Posterior vena cava (tissue), 2 donors: Measurements from ENCODE around the gene ODAPH. TPM values are rescaled to one million over a fixed set of nuclear protein-coding genes. Genes with fewer than 3 reads are reported as not detected.
"Not testable (repeated sequence)": the region's sequence is repeated elsewhere in the genome, so short reads cannot be mapped to it uniquely, and the experiment has no call there.

Experiments
- DNase-seq: peaks from one replicate; pipeline ENCODE4 v3.0.0-alpha.2; 2020; ENCODE audit warnings: low spot score
- intact Hi-C, 2 donors: fragments of 100-400 bp; cut with DNase I; formaldehyde crosslinking; loops; one replicate each; pipeline versions ENCODE4 v1.14.1 to v1.14.2; 2022 to 2023
- total RNA-seq, 2 donors: library from RNA; stranded (reverse); fragmentation: NEBNext Ultra II Directional; extraction: Animal tissue kit (Norgen Biotek cat#: 25700); gene quantifications; one replicate each; pipeline ENCODE4 v1.2.1, GENCODE V29; 2021
- donor health status: DM: yes; HTN: yes; CAD: no.
- donor health status: DM: yes; HTN: yes; CAD: no.

Gene ODAPH
- total RNA-seq, 2 donors from 2014 or later: not detected

DNA sequence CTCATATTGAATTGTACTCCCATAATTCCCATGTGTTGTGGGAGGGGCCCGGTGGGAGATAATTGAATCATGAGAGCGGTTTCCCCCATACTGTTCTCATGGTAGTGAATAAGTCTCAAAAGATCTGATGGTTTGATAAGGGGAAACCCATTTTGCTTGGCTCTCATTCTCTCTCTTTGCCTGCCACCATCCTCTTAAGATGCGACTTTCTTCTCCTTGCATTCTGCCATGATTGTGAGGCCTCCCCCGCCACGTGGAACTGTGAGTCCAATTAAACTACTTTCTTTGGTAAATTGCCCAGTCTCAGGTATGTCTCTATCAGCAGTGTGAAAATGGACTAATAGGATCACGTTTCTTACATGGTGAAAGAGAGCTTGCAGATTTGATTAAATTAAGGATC is 18.6 kb upstream of the ODAPH start:
- intact Hi-C loops, DNase-seq: not testable (repeated sequence)

DNA sequence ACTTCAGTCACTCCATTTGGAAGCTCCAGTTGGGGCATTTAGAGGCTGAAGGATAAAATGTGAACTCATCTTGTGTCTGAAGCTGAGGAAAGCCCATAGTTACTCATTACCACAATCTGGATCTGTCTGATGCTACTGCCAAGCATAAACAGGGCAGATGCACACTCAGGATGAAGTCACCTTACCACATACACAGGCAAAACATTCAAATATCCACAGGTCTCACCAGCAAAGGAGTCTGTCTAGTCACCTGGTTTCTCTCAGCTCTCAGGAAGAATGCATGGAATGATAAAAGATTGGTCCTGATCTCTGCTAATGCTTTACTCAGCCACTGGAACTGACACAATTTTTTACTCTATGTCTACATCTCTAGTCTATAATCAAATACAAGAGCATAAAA is 13.0 kb upstream of the ODAPH start:
- DNase-seq: no peak

DNA sequence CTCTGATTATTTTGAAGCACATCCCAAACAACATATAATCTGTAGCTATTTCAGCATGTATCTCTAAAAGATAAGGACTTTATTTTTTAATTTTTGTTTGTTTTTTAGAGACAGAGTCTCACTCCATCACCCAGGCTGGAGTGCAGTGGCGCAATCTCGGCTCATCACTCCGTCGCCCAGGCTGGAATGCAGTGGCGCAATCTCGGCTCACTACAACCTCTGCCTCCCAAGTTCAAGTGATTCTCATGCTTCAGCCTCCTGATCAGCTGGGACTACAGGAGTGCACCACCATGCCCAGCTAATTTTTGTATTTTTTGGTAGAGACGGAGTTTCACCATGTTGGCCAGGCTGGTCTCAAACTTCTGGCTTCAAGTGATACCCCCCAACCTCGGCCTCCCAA is 11.6 kb upstream of the ODAPH start:
- DNase-seq, intact Hi-C loops: not testable (repeated sequence)

More for the DNA sequence above, 13.0 kb upstream of the ODAPH start:
- intact Hi-C loops: no loop called here

DNA sequence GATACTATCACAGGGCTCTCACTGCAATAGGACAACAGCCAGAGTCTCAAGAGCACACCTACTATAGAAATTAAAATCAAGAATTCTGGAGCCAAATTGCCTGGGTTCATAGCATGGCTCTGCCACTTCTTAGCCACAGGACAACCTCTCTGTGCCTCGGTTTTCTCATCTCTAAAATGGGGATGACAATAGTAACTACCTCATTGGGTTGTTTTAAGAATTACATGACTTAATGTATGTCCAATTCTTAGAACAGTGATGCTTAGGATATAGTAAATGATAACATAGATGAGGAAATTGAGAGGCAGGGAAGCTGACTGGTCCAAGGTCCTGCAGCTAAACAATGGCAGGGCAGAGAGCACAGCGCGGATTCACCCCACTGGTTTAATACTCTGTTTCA is 11.0 kb upstream of the ODAPH start:
- intact Hi-C loops: no loop called here
- DNase-seq: no peak

DNA sequence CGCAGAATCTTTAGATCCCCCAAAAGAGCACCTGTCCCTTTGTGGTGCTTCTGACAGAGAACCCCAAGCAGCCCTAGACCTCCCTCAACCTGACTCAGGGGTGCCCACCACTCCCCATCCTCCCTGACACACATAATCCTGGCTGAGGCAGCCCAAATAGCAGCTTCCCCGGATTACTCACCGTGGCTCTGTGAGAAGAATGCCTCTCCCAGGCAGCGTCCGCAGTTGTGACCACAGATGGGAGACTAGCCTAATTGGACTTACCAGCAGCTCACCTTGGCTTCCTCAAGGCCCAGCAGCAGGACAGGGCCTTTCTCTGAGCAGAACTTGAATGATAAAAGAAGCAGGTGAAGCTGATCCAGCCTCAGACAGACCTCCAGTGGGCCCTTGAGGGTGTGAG is 10.3 kb upstream of the ODAPH start:
- intact Hi-C loops: no loop called here
- no peak for DNase-seq

DNA sequence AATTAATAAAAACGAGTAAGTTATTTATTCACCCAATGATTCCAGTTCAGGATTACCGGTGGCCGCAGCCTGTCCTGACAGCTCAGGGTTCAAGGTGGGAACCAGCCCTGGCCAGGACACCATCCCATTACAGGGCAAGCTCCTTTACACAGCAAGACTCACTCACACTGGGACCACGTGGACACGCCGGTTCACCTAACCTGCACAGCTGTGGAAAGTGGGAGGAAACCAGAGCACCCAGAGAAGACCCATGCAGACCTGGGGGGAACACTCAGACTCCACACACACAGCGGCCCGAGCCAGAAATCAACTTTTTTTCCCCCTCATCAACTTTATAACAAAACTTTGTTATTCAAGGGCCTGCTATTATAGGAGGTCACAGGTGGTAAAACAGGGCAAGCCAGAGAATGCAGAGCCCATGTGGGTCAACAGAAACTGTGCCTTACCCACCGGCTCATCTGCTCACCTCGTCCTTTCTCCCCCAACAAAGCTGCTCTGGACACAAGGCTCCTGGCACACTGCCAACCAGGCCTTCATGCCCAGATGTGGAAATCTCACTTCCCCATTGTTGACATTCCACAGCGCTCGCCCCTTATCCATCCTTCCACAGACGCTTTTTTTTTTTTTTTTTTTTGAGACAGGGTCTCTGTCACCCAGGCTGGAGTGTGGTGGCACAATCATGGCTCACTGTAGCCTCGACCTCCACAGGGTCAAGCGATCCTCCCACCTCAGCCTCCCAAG is 8.0 kb upstream of the ODAPH start:
- DNase-seq: peak; percentile 83
- intact Hi-C loops: no loop called here

DNA sequence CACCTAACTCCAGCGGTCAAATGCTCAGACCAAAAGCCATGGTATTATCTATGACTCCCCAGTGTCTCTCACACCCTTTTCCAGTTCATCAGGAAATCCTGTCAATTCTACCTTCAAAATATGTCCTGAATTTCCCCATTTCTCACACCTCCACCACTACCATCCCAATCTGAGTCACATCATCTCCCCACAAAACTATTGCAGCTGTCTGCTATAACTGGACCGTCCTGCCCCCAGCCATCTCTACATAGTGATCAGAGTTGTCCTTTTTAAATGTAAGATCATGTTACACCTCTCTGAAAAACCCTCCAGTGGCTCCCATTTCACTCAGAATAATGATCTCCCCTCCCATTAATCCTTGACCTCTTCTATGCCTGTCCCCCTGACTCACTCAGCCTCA is 6.8 kb upstream of the ODAPH start:
- intact Hi-C loops: no loop called here

DNA sequence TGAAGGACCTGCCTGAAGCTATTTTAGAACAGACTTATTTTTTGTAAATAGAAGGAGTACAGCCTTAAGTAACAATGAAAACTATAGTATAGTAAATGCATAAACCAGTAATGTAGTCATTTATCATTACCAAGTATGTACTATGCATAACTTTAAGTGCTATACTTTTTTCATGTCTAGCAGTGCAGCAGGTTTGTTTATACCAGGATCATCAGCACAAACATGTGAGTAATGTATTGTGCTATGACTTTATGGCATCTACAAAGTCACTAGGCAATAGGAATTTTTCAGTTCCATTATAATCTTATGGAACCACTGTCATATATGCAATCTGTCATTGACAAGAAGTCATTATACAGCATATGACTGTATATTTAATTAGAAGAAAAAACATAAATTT is 3.4 kb upstream of the ODAPH start:
- DNase-seq: no peak
- intact Hi-C loops: no loop called here

More for the DNA sequence above, 6.8 kb upstream of the ODAPH start:
- no peak for DNase-seq

DNA sequence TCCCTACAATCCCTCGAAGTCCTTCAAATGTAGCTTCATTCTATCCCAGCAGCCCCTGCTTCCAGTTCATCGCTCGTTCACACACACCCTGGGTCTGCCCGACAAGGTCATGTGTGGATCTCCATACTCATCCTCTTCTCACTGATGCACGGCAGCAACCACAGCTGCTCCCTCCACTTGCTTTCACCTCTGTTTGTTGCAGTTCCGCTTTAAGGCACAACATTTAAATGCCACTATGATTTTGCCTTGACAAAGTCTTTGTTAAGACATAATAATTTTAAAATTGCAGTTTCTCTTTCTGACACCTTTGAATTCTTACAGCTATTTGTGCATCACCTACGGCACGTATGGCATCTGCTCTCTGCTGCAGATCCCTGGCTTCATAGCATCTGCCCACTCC is 1.8 kb downstream of the ODAPH start:
- intact Hi-C loops: no loop called here
- DNase-seq: no peak

DNA sequence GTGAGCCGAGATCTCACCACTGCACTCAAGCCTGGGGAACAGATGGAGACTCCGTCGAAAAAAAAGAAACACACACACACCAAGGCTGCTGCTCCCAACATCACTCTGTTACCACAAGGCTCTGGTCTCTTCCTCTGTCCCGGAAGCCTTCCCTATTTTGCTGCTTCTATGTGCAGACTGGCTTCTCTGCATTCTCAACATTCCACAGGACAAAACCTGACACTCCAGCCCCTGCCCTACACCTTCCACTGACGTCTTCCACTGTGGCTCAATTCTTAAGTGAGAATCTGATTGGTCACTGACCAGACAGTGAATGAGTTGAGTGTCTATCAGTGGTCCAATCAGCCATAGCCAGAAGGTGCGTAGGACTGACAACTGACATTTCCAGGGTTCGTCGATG is 5.9 kb downstream of the ODAPH start:
- DNase-seq: no peak
- intact Hi-C loops: no loop called here

DNA sequence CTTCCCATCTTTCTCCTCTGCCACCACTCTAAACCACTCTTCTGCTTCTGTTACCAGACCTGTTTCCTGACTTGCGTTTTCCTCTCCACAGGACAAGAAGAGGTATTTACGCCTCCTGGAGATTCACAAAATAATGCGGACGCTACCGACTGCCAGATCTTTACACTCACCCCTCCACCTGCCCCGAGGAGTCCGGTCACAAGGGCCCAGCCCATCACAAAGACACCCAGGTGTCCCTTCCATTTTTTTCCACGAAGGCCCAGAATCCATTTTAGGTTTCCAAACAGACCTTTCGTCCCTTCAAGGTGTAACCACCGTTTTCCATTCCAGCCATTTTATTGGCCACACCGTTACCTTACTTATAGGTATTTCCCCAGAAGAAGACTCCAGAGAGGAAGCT is 8.2 kb downstream of the ODAPH start:
- no peak for DNase-seq
- intact Hi-C loops: no loop called here

DNA sequence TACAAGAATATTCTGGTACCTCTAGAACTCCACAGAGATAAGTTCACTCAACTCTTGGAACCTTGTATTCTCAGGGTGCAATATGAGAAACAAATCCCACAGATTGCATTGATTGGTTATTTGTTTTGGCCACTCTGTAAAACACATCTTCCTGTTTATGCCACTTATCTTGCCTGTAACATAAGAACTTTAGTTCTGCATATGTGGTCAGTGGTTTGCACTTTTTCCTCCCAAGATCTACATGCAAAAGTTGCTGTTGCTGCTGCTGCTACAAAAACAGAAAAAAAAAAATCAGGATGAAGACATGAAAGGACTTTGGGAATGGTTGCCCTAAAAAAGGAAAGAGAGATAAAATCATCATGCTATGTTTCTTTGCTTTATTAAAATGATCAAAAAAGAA is 9.6 kb downstream of the ODAPH start:
- intact Hi-C loops: no loop called here

DNA sequence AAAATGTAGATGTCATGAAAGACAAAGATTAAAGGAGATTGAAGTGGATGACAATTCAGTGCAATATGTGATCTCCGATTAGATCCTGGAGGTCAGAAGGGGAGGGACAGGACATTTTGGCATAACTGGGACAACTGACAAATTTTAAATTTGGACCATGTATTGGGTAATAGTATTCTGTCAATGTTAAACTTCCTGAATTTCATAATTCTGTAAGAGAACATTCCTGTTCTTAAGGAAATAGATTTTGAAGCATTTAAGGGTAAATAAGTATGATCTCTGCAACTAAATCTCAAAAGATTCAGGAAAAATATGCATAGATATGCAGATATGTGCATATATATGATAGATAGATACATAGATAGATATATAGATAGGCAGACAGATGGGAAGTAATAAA is 11.0 kb downstream of the ODAPH start:
- no peak for DNase-seq
- intact Hi-C loops: no loop called here

More for the DNA sequence above, 9.6 kb downstream of the ODAPH start:
- DNase-seq: no peak

DNA sequence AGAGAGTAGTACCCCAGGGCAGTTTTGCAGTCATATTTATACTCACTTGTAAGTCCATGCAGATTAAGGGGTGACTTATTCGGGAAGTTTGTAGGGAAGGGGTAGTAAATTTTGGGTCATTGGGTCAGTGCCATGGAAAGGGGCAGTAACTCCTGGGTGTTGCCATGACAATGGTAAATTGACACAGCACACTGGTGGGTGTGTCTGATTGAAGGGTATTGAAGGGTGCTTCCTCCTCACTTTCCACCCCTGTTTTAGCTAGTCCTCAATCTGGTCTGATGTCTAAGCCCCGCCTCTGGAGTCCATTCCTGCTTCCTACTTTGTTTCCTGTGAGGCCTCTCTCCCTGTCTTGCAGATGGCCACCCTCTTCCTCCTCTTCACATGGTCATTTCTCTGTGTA is 11.9 kb downstream of the ODAPH start:
- intact Hi-C loops: no loop called here
- DNase-seq: no peak

DNA sequence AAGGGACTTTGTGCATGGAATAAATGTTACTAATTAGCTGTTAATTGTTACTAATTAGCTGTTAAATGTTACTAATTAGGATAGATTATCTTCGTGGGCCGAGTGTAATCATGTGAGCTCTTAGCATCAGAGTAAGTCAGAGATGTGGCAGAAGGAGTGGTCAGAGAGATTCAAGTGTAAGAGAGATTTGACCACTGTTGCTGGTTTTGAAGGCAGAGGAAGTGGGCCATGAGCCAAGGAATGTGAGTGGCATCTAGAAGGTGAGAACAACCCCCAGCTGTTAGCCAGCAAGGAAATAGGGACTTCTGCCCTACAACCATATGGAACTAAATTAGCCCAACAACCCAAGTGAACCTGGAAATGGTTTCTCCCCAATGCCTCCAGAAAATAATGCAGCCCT is 28.2 kb downstream of the ODAPH start:
- intact Hi-C loops: no loop called here
- DNase-seq: no peak

DNA sequence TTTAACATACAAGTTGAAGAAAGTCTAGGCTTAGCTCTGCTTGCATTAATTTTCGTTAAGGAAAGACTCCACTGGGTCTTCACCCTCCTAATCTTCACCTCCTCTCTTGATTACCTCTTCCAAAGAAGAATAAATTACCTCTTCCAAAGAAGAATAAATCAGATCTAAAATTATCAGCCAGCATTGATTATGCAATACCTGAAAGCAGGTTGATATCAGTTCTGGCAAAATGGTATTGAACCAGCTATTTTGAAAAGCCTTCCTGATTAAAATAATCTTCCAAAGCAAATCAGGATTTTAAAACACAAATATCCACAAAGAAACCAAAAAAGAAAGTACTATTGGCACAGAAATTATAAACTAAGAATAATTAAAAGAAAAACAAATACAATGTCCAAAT is 37.5 kb downstream of the ODAPH start:
- intact Hi-C loops: no loop called here
- no peak for DNase-seq

DNA sequence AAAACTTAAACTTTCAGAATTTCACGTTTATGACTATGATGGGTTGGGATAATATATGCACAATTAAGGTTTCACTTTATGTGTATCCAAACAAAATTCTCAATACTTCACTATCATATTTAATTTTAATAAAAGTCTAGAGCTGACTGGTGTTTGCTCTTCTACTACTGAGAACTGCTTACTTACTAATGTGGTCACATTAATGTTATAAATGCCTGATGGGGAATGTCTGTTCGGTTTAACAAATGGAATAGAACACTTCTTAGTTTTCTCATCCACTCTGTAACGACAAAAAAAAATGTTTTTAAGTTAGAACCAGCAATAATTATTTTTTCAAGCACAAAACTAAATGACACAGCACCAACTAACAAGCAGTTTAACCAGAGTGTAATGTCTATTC is 40.2 kb downstream of the ODAPH start:
- no peak for DNase-seq
- intact Hi-C loops: no loop called here

DNA sequence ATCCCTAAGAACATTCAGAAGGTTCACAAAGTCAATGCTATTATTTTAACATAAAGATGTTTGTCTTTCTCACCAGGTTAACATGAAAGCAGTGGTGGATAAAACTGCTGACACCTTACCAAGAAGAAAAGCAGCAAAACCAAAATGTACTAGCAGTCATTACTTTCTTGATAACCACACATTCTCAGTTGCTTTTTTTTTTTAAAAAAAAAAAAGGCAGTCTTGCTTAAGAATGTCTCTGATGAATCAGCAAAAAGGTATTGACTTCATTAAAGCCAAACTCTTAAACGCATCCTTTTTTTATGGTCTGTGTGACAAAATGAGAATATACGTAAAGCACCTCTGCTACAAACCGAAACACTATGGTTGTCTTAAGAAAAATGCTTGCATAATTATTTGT is 42.5 kb downstream of the ODAPH start:
- intact Hi-C loops: no loop called here
- DNase-seq: no peak

DNA sequence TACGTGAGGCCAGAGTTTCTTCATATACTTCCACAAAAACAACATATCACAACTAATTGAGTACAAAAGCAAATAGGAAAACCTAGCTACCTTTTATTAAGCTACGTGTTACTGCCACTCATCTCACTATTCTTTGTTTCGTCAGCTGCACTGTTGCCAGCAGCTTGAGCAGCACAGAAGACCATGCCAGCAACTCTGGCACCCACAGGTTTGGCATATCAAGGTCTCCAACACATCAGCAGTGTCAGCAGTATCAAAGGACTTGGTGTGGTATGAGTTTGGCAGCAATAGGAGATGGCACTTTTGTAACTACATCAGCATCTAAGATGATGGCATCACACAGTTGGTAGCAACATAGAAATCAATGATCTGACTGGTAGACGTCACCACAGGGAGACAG is 43.8 kb downstream of the ODAPH start:
- no peak for DNase-seq
- intact Hi-C loops: no loop called here

DNA sequence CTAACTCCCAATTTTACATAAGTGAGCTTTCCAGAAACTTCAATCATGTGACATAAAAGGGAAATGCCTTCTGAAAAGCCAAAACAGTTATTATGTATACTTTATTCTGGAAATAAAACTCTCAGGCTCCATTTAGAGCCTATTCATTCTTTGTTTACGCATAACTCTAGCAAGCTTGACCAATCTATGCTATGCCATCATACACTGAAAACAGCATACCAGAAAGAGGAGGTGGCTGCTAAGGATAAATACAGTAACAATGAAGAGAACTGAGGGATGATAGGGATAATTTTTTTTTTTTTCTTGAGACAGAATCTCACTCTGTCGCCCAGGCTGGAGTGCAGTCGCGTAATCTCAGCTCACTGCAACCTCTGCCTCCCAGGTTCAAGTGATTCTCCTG is 50.1 kb downstream of the ODAPH start:
- intact Hi-C loops: no loop called here
- no peak for DNase-seq

DNA sequence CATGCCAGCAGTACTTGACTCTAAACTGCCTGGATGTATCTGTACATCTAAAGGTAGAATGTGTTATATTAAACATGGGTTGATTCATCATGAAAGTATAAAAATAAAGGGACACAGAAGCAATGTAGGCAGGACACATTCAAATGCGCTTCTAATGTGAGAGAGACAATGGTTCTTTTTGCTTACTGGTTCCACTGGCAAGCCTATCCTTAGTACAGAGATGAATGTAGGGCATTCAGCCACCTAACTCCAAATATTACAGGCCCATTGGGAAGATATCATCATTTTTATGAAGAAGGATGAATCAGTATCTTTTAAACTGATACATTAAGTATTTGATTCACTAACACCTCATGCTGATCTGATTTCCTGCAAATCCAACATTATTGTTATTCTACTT is 56.4 kb downstream of the ODAPH start:
- DNase-seq: no peak
- intact Hi-C loops: no loop called here
